Kidney (tissue), 14 donors: ENCODE measurements around the gene DCXR. TPM values are rescaled to one million over a fixed set of nuclear protein-coding genes. Genes with fewer than 3 reads are reported as not detected.

Source experiments
- DNase-seq, 5 donors: peaks; one replicate each; pipeline ENCODE4 v3.0.0-alpha.2; 2013 to 2020
- FAIRE-seq: peaks from 2 replicates; lab custom pipeline; 2012; peaks lifted over from hg19 to GRCh38; lab: Jason Lieb, UNC
- H3K27ac ChIP-seq, 2 donors: one replicate each; pipeline ENCODE4 v1.7.0; 2013; ENCODE audit warnings: low read depth in 2 of 2, low read length in 2 of 2, inconsistent platforms in 1 of 2
- H3K27me3 ChIP-seq: one replicate; pipeline ENCODE4 v1.7.1; 2013; ENCODE audit warnings: low read length, inconsistent platforms; ENCODE audit not compliant: control insufficient read depth, insufficient read depth
- H3K36me3 ChIP-seq, 3 donors: one replicate each; pipeline versions ENCODE4 v1.7.0 to v1.7.1; 2013; ENCODE audit warnings: low read length in 3 of 3, control low read depth in 1 of 3, inconsistent platforms in 1 of 3; ENCODE audit not compliant: insufficient read depth in 3 of 3, control insufficient read depth in 2 of 3
- H3K4me1 ChIP-seq, 3 donors: one replicate each; pipeline versions ENCODE4 v1.7.0 to v1.7.1; 2013; ENCODE audit warnings: low read length in 3 of 3, inconsistent platforms in 1 of 3, low read depth in 1 of 3; ENCODE audit not compliant: control insufficient read depth in 2 of 3, insufficient read depth in 2 of 3
- H3K4me3 ChIP-seq, 3 donors: one replicate each; pipeline versions ENCODE4 v1.7.0 to v1.8.1; 2013; ENCODE audit warnings: low read length in 3 of 3, control low read depth in 1 of 3, inconsistent platforms in 1 of 3
- H3K9ac ChIP-seq, 3 donors: one replicate each; pipeline versions ENCODE4 v1.7.0 to v1.7.1; 2013; ENCODE audit warnings: low read length in 3 of 3, control low read depth in 1 of 3, inconsistent platforms in 1 of 3
- H3K9me3 ChIP-seq, 3 donors: one replicate each; pipeline versions ENCODE4 v1.7.0 to v1.7.1; 2013; ENCODE audit warnings: low read length in 3 of 3, control low read depth in 1 of 3, inconsistent platforms in 1 of 3; ENCODE audit not compliant: control insufficient read depth in 2 of 3, insufficient read depth in 1 of 3
- CTCF ChIP-seq: IDR thresholded peaks from 3 replicates; pipeline ENCODE4 v1.5.1; 2012; ENCODE audit warnings: mild to moderate bottlenecking, moderate library complexity, borderline replicate concordance; ENCODE audit not compliant: insufficient read depth; ENCODE audit errors: extremely low read depth
- intact Hi-C: fragments of 100-400 bp; cut with DNase I; formaldehyde crosslinking; loops from one replicate; pipeline ENCODE4 v1.11.1; 2022
- polyA plus RNA-seq: library from polyadenylated mRNA; stranded (reverse); fragments of 350-450 nt; fragmentation: Illumina TruSeq; extraction: RNeasy Lipid Tissue Mini Kit (QIAGEN cat#74804); gene quantifications from one replicate; pipeline ENCODE4 v1.2.3, GENCODE V29; 2014; ENCODE audit warnings: low read depth, low replicate concordance; ENCODE audit not compliant: insufficient read depth
- total RNA-seq: library from RNA; stranded (reverse); fragmentation: NEBNext Ultra II Directional; extraction: Animal tissue kit (Norgen Biotek cat#: 25700); gene quantifications from one replicate; pipeline ENCODE4 v1.2.1, GENCODE V29; 2021
- donor health status: control.
- donor health status: control.
- donor health status: control.
- donor health status: control.
- donor health status: control.
- donor health status: DM: yes; HTN: yes; CAD: no.
- donor health status: Normal renal cell carcinoma (clear cell type).

DCXR gene
- total and polyA plus RNA-seq, 2 donors from 2014 or later = 102 to 551 TPM

GRCh38 chr17:82083009-82083408 lies 45.5 kb upstream of the DCXR start:
- DNase-seq (no peak), FAIRE-seq (no peak)
- H3K4me1 ChIP-seq = no peaks in the 10 kb centered on the region
- no peak for TF ChIP-seq CTCF
- H3K36me3 ChIP-seq = peaks cover 0 to 11% (median 4%) of the 10 kb centered on the region in 3 donors
- H3K9ac ChIP-seq = no peak overlapping the region
- no peak overlapping the region for H3K27ac ChIP-seq
- intact Hi-C loops = no loop called here
- no peaks in the 10 kb centered on the region for H3K9me3 ChIP-seq
- no peaks in the 10 kb centered on the region for H3K27me3 ChIP-seq
- no peak overlapping the region for H3K4me3 ChIP-seq

GRCh38 chr17:82082456-82082855 lies 45.0 kb upstream of the DCXR start:
- no peak overlapping the region for H3K9ac ChIP-seq
- no peak for TF ChIP-seq CTCF
- peaks cover 0 to 11% (median 4%) of the 10 kb centered on the region in 3 donors for H3K36me3 ChIP-seq
- FAIRE-seq = no peak
- intact Hi-C loops = no loop called here
- no peak for DNase-seq
- no peak overlapping the region for H3K4me3 ChIP-seq
- no peaks in the 10 kb centered on the region for H3K4me1 ChIP-seq
- H3K27me3 ChIP-seq = no peaks in the 10 kb centered on the region
- no peak overlapping the region for H3K27ac ChIP-seq
- no peaks in the 10 kb centered on the region for H3K9me3 ChIP-seq

- intact Hi-C loops = no loop called here
- Histone ChIP-seq H3K36me3 (peaks cover 0 to 11% (median 2%) of the 10 kb centered on the region in 3 donors), H3K27ac (no peak overlapping the region), H3K9ac (no peak overlapping the region), H3K4me3 (no peak overlapping the region), H3K27me3 (no peaks in the 10 kb centered on the region), H3K9me3 (no peaks in the 10 kb centered on the region), H3K4me1 (no peaks in the 10 kb centered on the region)
- DNase-seq (no peak), FAIRE-seq (no peak)
- TF ChIP-seq CTCF = no peak
Measured at GRCh38 chr17:82081966-82082365, 44.5 kb upstream of the DCXR start.

GRCh38 chr17:82081546-82081945 lies 44.0 kb upstream of the DCXR start:
- no peak for FAIRE-seq
- no peak overlapping the region for H3K4me3 ChIP-seq
- no peak overlapping the region for H3K9ac ChIP-seq
- no peak for TF ChIP-seq CTCF
- DNase-seq = no peak
- H3K9me3 ChIP-seq = no peaks in the 10 kb centered on the region
- intact Hi-C loops = no loop called here
- no peaks in the 10 kb centered on the region for H3K4me1 ChIP-seq
- peaks cover 0 to 11% (median 2%) of the 10 kb centered on the region in 3 donors for H3K36me3 ChIP-seq
- no peak overlapping the region for H3K27ac ChIP-seq
- no peaks in the 10 kb centered on the region for H3K27me3 ChIP-seq
